K562 (cell line): ENCODE results near the gene EFNA1. TPM values are rescaled to one million over a fixed set of nuclear protein-coding genes. Genes with fewer than 3 reads are reported as not detected.

ENCODE experiments used
- ATAC-seq: fragments of 200-7000 bp; cut with Tn5 transposase; 3 replicates; pipeline ENCODE4 v1.9.1; 2020; ENCODE audit warnings: moderate library complexity
- BruUV-seq: library from RNA; stranded (reverse); fragments of 400-500 nt; replicated peaks from 2 replicates; lab custom pipeline; 2021; lab: Mats Ljungman, UMichigan
- CTCF ChIA-PET: fragments of 300-600 bp; formaldehyde crosslinking; extraction: SDS; loops from one replicate; lab custom pipeline; 2021; ENCODE audit warnings: low intra/inter-chr PET ratio; lab: Yijun Ruan, JAX
- POLR2A ChIA-PET: fragments of 300-600, 350-650 bp; sonication (Branson Sonifier 250); formaldehyde crosslinking; extraction: SDS; loops from one replicate; lab custom pipeline; 2021; ENCODE audit warnings: antibody characterized with exemption, inconsistent platforms; lab: Yijun Ruan, JAX
- DNase-seq, 4 experiments: peaks; one replicate each; pipeline versions ENCODE4 v3.0.0 to v3.0.0-alpha.2; 2011 to 2018; ENCODE audit warnings: low spot score in 3 of 4, mixed read lengths in 3 of 4; ENCODE audit errors: extremely low read depth in 1 of 4
- FAIRE-seq: peaks from 2 replicates; lab custom pipeline; 2011; peaks lifted over from hg19 to GRCh38; lab: Jason Lieb, UNC
- H2AFZ ChIP-seq: 2 replicates; pipeline ENCODE4 v1.6.0; 2011; ENCODE audit warnings: low read depth, low read length, control low read depth, inconsistent platforms
- H3K27ac ChIP-seq: fragments of 200-600 bp; 3 replicates; pipeline ENCODE4 v1.8.0; 2011; ENCODE audit warnings: low read depth, mild to moderate bottlenecking, control low read depth, inconsistent platforms, low read length, moderate library complexity, mixed read lengths; ENCODE audit errors: extremely low read depth
- H3K27me3 ChIP-seq, 2 experiments: fragments of 300-600 bp in 1 of 2; 2 replicates in 1 of 2; 3 replicates in 1 of 2; pipeline versions ENCODE4 v1.6.0 to v1.8.0; 2011; ENCODE audit warnings: inconsistent platforms in 2 of 2, low read length in 2 of 2, mild to moderate bottlenecking in 1 of 2, mixed read lengths in 1 of 2, moderate library complexity in 1 of 2; ENCODE audit not compliant: control insufficient read depth in 2 of 2, insufficient read depth in 2 of 2
- H3K36me3 ChIP-seq: fragments of 300-600 bp; 3 replicates; pipeline ENCODE4 v1.8.0; 2011; ENCODE audit warnings: mild to moderate bottlenecking, low read length, inconsistent platforms; ENCODE audit not compliant: control insufficient read depth, insufficient read depth
- H3K4me1 ChIP-seq, 2 experiments: fragments of 200-600 bp in 1 of 2; replicated peaks in 1 of 2; 2 replicates in 1 of 2; 3 replicates in 1 of 2; pipeline versions ENCODE4 v1.5.1 to v1.8.0; 2011; ENCODE audit warnings: inconsistent platforms in 2 of 2, low read length in 2 of 2, mild to moderate bottlenecking in 1 of 2, mixed read lengths in 1 of 2, moderate library complexity in 1 of 2; ENCODE audit not compliant: control insufficient read depth in 2 of 2, insufficient read depth in 2 of 2
- H3K4me2 ChIP-seq: 2 replicates; pipeline ENCODE4 v1.6.1; 2011; ENCODE audit warnings: low read length, control low read depth, inconsistent platforms, mixed read lengths; ENCODE audit not compliant: insufficient read depth
- H3K4me3 ChIP-seq: fragments of 200-600 bp; sonication (generic), shearing (Covaris generic); 2 replicates; pipeline ENCODE4 v1.5.1; 2016; ENCODE audit warnings: control low read depth, inconsistent platforms
- H3K79me2 ChIP-seq: fragments of 200-600 bp; 3 replicates; pipeline ENCODE4 v1.8.0; 2011; ENCODE audit warnings: low read length, inconsistent platforms; ENCODE audit not compliant: control insufficient read depth, insufficient read depth
- H3K9ac ChIP-seq, 2 experiments: 2 replicates each; pipeline versions ENCODE4 v1.6.0 to v1.6.1; 2011; ENCODE audit warnings: low read depth in 2 of 2, low read length in 2 of 2, control low read depth in 1 of 2, inconsistent platforms in 1 of 2, mild to moderate bottlenecking in 1 of 2, mixed read lengths in 1 of 2; ENCODE audit not compliant: insufficient read depth in 1 of 2
- H3K9me1 ChIP-seq: one replicate; pipeline ENCODE4 v1.6.0; 2011; ENCODE audit warnings: inconsistent platforms, mild to moderate bottlenecking, low read length, moderate library complexity; ENCODE audit not compliant: control insufficient read depth, insufficient read depth
- H3K9me3 ChIP-seq: replicated peaks from 2 replicates; pipeline ENCODE4 v1.5.1; 2011; ENCODE audit warnings: low read depth, low read length, inconsistent platforms; ENCODE audit not compliant: control insufficient read depth, insufficient read depth
- H4K20me1 ChIP-seq: replicated peaks from 2 replicates; pipeline ENCODE4 v1.6.1; 2011; ENCODE audit warnings: low read length, inconsistent platforms, mixed read lengths; ENCODE audit not compliant: control insufficient read depth, insufficient read depth
- ARID1B ChIP-seq: fragments of 450-650 bp; IDR thresholded peaks from 2 replicates; pipeline ENCODE4 v1.6.1; 2016; ENCODE audit warnings: antibody characterized with exemption, mild to moderate bottlenecking, inconsistent platforms
- CBFA2T3 ChIP-seq: fragments of 450-650 bp; IDR thresholded peaks from 2 replicates; pipeline ENCODE4 v1.6.1; 2017
- CHD4 ChIP-seq: fragments of 200-600 bp; sonication (generic); IDR thresholded peaks from 3 replicates; pipeline ENCODE4 v1.6.1; 2012; ENCODE audit warnings: low read depth, mild to moderate bottlenecking, mixed read lengths, low read length, inconsistent platforms; ENCODE audit not compliant: insufficient read depth, insufficient replicate concordance, poor library complexity, severe bottlenecking
- HMG20A ChIP-seq: fragments of 450-650 bp; formaldehyde crosslinking; conservative IDR thresholded peaks from 2 replicates; pipeline ENCODE4 v1.4.0; 2020; ENCODE audit warnings: mild to moderate bottlenecking, mixed read lengths
- MTA2 ChIP-seq: fragments of 450-650 bp; IDR thresholded peaks from 2 replicates; pipeline ENCODE4 v1.6.1; 2016; ENCODE audit warnings: low read depth
- TBP ChIP-seq: optimal IDR thresholded peaks from 2 replicates; pipeline ENCODE3; 2011; ENCODE audit warnings: low read depth, low read length, improper control_type of control experiment
- TCF7 ChIP-seq: sonication (generic); IDR thresholded peaks from 2 replicates; pipeline ENCODE4 v1.6.1; 2016; ENCODE audit warnings: antibody characterized with exemption, borderline replicate concordance
- ZNF121 ChIP-seq: sonication (generic); formaldehyde crosslinking; conservative IDR thresholded peaks from 2 replicates; pipeline ENCODE4 v1.8.0; 2022; ENCODE audit warnings: missing genetic modification reagents
- WGBS: fragments of 100-300 bp; shearing (Covaris generic); methylation state at CpG from one replicate; pipeline ENCODE4 v1.1.6; 2016; ENCODE audit warnings: low coverage, mixed read lengths; ENCODE audit not compliant: insufficient coverage; ENCODE audit errors: missing lambda C conversion rate; 5-methylcytosine and 5-hydroxymethylcytosine counted together
- in situ Hi-C: fragments of 300-500 bp; cut with MboI; formaldehyde crosslinking; loops from 4 replicates; pipeline ENCODE4 v1.15.0; 2018; ENCODE audit warnings: inconsistent platforms, mixed read lengths
- intact Hi-C: fragments of 100-400 bp; cut with micrococcal nuclease; formaldehyde crosslinking; loops from 2 replicates; pipeline ENCODE4 v1.14.2; 2022
- polyA plus RNA-seq, 8 experiments: library from polyadenylated mRNA; depleted of rRNA in 4 of 8; stranded (reverse) in 5 of 8; unstranded in 3 of 8; fragments of >200 nt; fragmentation: Nextera tagmentation in 2 of 8; fragmentation: Illumina TruSeq in 1 of 8; extraction: Ambion mirVana in 2 of 8; extraction: Trizol in 1 of 8; gene quantifications; 2 replicates each; pipeline versions ENCODE4 v1.2.1 to v1.2.3, GENCODE V29; 2011 to 2014; ENCODE audit warnings: inconsistent platforms in 1 of 8, missing spikeins in 1 of 8
- total RNA-seq, 7 experiments: library from RNA; depleted of rRNA in 6 of 7; stranded (reverse); fragments of >200 nt in 6 of 7; fragmentation: Illumina TruSeq in 2 of 7; extraction: Trizol in 2 of 7; gene quantifications; 2 replicates each; pipeline versions ENCODE4 v1.2.1 to v1.2.3, GENCODE V29; 2011 to 2021; ENCODE audit warnings: low replicate concordance in 1 of 7
- TF ChIP-seq, protein P1 (sequence below): fragments of 250-450 bp; sonication (Bioruptor Pico); IDR thresholded peaks from 2 replicates; pipeline ENCODE4 v1.4.0; 2020; ENCODE audit warnings: mild to moderate bottlenecking, moderate library complexity, borderline replicate concordance
- TF ChIP-seq, protein P2 (sequence below): fragments of 450-650 bp; IDR thresholded peaks from 2 replicates; pipeline ENCODE4 v1.6.1; 2018; ENCODE audit not compliant: partially characterized antibody
- TF ChIP-seq, protein P3 (sequence below): fragments of 450-650 bp; IDR thresholded peaks from 2 replicates; pipeline ENCODE4 v1.6.1; 2016; ENCODE audit warnings: low read depth, mild to moderate bottlenecking, moderate library complexity

EFNA1 gene
- total and polyA plus RNA-seq, 9 of the 15 experiments (the other 6 are each of a cell fraction or from before 2014, with no cell fraction given): 2.1 to 9.3 (median 3.0) TPM

DNA sequence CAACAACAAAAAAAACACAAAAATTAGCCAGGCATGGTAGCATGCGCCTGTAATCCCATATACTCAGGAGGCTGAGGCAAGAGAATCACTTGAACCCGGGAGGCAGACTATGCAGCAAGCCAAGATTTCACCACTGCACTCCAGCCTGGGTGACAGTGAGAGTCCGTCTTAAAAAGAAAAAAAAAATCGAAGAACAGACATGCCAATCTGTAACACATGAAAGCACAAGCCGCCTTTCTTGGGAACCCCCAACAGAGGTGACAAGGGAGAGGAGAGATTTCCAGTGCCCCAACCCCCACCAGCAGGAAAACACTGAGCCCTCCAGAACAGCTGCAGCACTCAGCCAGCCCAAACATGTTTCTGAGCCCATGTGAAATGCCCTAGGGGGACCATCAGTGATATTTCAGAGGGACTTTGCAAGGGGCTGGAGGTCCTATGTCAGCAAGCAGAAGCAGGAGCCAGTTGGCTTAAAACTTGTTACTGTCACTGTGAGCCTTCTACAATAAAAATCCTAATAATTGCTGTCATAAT is 14.2 kb upstream of the EFNA1 start:
- no peak for FAIRE-seq
- intact Hi-C loops (loop anchor here (5.0 kb wide), 1 partner anchor 54 kb away; no protein-coding TSS in a partner anchor), in situ Hi-C loops (no loop called here)
- Histone ChIP-seq H3K9ac (no peak overlapping the region), H3K36me3 (no peaks in the 10 kb centered on the region), H3K9me3 (no peaks in the 10 kb centered on the region), H3K27ac (no peak overlapping the region), H3K9me1 (no peaks in the 10 kb centered on the region), H3K79me2 (no peaks in the 10 kb centered on the region), H3K27me3 (no peaks in the 10 kb centered on the region), H2AFZ (no peak overlapping the region), H3K4me2 (no peak overlapping the region), H3K4me3 (no peak overlapping the region), H4K20me1 (no peaks in the 10 kb centered on the region), H3K4me1 (peaks cover 0 to 7% of the 10 kb centered on the region in 2 experiments; a peak in 2 of 5 replicates)
- no peak for ATAC-seq
- POLR2A ChIA-PET: no interaction called here
- no peak for DNase-seq
- TF ChIP-seq HMG20A (CRISPR knock-in tag): no peak
- TF ChIP-seq MTA2: no peak
- no peak for TF ChIP-seq TBP
- TF ChIP-seq, protein P1, sequence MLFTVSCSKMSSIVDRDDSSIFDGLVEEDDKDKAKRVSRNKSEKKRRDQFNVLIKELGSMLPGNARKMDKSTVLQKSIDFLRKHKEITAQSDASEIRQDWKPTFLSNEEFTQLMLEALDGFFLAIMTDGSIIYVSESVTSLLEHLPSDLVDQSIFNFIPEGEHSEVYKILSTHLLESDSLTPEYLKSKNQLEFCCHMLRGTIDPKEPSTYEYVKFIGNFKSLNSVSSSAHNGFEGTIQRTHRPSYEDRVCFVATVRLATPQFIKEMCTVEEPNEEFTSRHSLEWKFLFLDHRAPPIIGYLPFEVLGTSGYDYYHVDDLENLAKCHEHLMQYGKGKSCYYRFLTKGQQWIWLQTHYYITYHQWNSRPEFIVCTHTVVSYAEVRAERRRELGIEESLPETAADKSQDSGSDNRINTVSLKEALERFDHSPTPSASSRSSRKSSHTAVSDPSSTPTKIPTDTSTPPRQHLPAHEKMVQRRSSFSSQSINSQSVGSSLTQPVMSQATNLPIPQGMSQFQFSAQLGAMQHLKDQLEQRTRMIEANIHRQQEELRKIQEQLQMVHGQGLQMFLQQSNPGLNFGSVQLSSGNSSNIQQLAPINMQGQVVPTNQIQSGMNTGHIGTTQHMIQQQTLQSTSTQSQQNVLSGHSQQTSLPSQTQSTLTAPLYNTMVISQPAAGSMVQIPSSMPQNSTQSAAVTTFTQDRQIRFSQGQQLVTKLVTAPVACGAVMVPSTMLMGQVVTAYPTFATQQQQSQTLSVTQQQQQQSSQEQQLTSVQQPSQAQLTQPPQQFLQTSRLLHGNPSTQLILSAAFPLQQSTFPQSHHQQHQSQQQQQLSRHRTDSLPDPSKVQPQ (CRISPR knock-in tag): no peak
- TF ChIP-seq ZNF121 (CRISPR knock-in tag): no peak
- no peak for TF ChIP-seq CBFA2T3
- TF ChIP-seq, protein P2, sequence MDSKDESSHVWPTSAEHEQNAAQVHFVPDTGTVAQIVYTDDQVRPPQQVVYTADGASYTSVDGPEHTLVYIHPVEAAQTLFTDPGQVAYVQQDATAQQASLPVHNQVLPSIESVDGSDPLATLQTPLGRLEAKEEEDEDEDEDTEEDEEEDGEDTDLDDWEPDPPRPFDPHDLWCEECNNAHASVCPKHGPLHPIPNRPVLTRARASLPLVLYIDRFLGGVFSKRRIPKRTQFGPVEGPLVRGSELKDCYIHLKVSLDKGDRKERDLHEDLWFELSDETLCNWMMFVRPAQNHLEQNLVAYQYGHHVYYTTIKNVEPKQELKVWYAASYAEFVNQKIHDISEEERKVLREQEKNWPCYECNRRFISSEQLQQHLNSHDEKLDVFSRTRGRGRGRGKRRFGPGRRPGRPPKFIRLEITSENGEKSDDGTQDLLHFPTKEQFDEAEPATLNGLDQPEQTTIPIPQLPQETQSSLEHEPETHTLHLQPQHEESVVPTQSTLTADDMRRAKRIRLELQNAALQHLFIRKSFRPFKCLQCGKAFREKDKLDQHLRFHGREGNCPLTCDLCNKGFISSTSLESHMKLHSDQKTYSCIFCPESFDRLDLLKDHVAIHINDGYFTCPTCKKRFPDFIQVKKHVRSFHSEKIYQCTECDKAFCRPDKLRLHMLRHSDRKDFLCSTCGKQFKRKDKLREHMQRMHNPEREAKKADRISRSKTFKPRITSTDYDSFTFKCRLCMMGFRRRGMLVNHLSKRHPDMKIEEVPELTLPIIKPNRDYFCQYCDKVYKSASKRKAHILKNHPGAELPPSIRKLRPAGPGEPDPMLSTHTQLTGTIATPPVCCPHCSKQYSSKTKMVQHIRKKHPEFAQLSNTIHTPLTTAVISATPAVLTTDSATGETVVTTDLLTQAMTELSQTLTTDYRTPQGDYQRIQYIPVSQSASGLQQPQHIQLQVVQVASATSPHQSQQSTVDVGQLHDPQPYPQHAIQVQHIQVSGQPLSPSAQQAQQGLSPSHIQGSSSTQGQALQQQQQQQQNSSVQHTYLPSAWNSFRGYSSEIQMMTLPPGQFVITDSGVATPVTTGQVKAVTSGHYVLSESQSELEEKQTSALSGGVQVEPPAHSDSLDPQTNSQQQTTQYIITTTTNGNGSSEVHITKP: no peak
- no peak for TF ChIP-seq ARID1B
- TF ChIP-seq, protein P3, sequence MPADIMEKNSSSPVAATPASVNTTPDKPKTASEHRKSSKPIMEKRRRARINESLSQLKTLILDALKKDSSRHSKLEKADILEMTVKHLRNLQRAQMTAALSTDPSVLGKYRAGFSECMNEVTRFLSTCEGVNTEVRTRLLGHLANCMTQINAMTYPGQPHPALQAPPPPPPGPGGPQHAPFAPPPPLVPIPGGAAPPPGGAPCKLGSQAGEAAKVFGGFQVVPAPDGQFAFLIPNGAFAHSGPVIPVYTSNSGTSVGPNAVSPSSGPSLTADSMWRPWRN: no peak
- TF ChIP-seq TCF7: no peak
- TF ChIP-seq CHD4: no peak
- CTCF ChIA-PET: interaction anchor here (2.0 kb wide), 1 partner anchor 54 kb away, joined by 17 read pairs; no protein-coding TSS in a partner anchor
- BruUV-seq: no TSS peak
- WGBS: 27% methylated on average over 5 of the region's 5 CpGs
